SK-N-SH (cell line): ENCODE measurements around the gene ZNF682. TPM values are rescaled to one million over a fixed set of nuclear protein-coding genes. Genes with fewer than 3 reads are reported as not detected.
"Not testable (repeated sequence)": the region's sequence is repeated elsewhere in the genome, so short reads cannot be mapped to it uniquely, and the experiment has no call there.

Experiments used
- CTCF ChIA-PET: fragments of 300-600, 350-600 bp; formaldehyde crosslinking; extraction: SDS; loops from one replicate; lab custom pipeline; 2021; lab: Yijun Ruan, JAX
- POLR2A ChIA-PET: fragments of 350-600 bp; sonication (Branson Sonifier 250); formaldehyde crosslinking; extraction: SDS; loops from one replicate; lab custom pipeline; 2020; ENCODE audit warnings: antibody characterized with exemption, inconsistent platforms; lab: Yijun Ruan, JAX
- DNase-seq: peaks from one replicate; pipeline ENCODE4 v3.0.0; 2012
- H2AFZ ChIP-seq: fragments of 200-600 bp; sonication (generic); 2 replicates; pipeline ENCODE4 v1.8.1; 2016; ENCODE audit warnings: antibody characterized with exemption, mild to moderate bottlenecking, low read depth
- H3F3A ChIP-seq: fragments of 200-600 bp; sonication (generic); replicated peaks from 2 replicates; pipeline ENCODE3; 2016; ENCODE audit warnings: antibody characterized with exemption, mild to moderate bottlenecking; ENCODE audit not compliant: insufficient read depth
- H3K27ac ChIP-seq, 2 experiments: fragments of 200-500 bp in 1 of 2; fragments of 200-600 bp in 1 of 2; sonication (Bioruptor generic) in 1 of 2; sonication (generic), shearing (Covaris generic) in 1 of 2; 2 replicates each; pipeline versions ENCODE4 v1.5.1 to v1.6.1; 2014 to 2016; ENCODE audit warnings: low read depth in 2 of 2, inconsistent platforms in 1 of 2, low read length in 1 of 2, mild to moderate bottlenecking in 1 of 2, mixed read lengths in 1 of 2
- H3K27me3 ChIP-seq: fragments of 200-600 bp; sonication (generic), shearing (Covaris generic); 2 replicates; pipeline ENCODE4 v1.6.1; 2016; ENCODE audit warnings: mixed run types; ENCODE audit not compliant: insufficient read depth
- H3K36me3 ChIP-seq, 2 experiments: fragments of 200-500 bp in 1 of 2; fragments of 200-600 bp in 1 of 2; sonication (Bioruptor generic) in 1 of 2; sonication (generic) in 1 of 2; replicated peaks in 1 of 2; 2 replicates each; pipeline versions ENCODE3 to v1.5.1; 2014 to 2016; ENCODE audit warnings: low read length in 1 of 2, mild to moderate bottlenecking in 1 of 2; ENCODE audit not compliant: insufficient read depth in 2 of 2, control insufficient read depth in 1 of 2
- H3K4me1 ChIP-seq, 2 experiments: fragments of 200-500 bp in 1 of 2; fragments of 200-600 bp in 1 of 2; sonication (Bioruptor generic) in 1 of 2; sonication (generic), shearing (Covaris generic) in 1 of 2; 2 replicates each; pipeline versions ENCODE4 v1.5.1 to v1.6.1; 2014 to 2016; ENCODE audit warnings: low read depth in 1 of 2, low read length in 1 of 2, mixed run types in 1 of 2; ENCODE audit not compliant: insufficient read depth in 2 of 2, control insufficient read depth in 1 of 2
- H3K4me2 ChIP-seq: fragments of 200-600 bp; sonication (generic), shearing (Covaris generic); 2 replicates; pipeline ENCODE4 v1.6.1; 2017; ENCODE audit warnings: mixed run types
- H3K4me3 ChIP-seq, 2 experiments: fragments of 200-500 bp in 1 of 2; fragments of 200-600 bp in 1 of 2; sonication (Bioruptor generic) in 1 of 2; sonication (generic), shearing (Covaris generic) in 1 of 2; 2 replicates each; pipeline versions ENCODE4 v1.5.1 to v1.8.1; 2014 to 2016; ENCODE audit warnings: low read depth in 2 of 2, inconsistent platforms in 1 of 2, low read length in 1 of 2, mild to moderate bottlenecking in 1 of 2, mixed read lengths in 1 of 2, moderate library complexity in 1 of 2
- H3K79me2 ChIP-seq: fragments of 200-600 bp; sonication (generic); 2 replicates; pipeline ENCODE4 v1.8.1; 2017; ENCODE audit warnings: mild to moderate bottlenecking; ENCODE audit not compliant: insufficient read depth
- H3K9ac ChIP-seq: fragments of 200-600 bp; sonication (generic); 2 replicates; pipeline ENCODE4 v1.6.1; 2017; ENCODE audit warnings: mixed run types
- H3K9me2 ChIP-seq: fragments of 200-600 bp; sonication (generic); 2 replicates; pipeline ENCODE4 v1.6.1; 2017; ENCODE audit warnings: mixed run types
- H3K9me3 ChIP-seq: fragments of 200-600 bp; sonication (generic); 2 replicates; pipeline ENCODE4 v1.6.1; 2017; ENCODE audit warnings: mixed run types, mild to moderate bottlenecking, moderate library complexity
- H4K20me1 ChIP-seq: fragments of 200-600 bp; sonication (generic); 2 replicates; pipeline ENCODE4 v1.6.1; 2017; ENCODE audit warnings: mild to moderate bottlenecking, mixed run types; ENCODE audit not compliant: insufficient read depth
- CHD2 ChIP-seq: fragments of 150-350 bp; IDR thresholded peaks from 2 replicates; pipeline ENCODE4 v1.6.1; 2018; ENCODE audit warnings: low read length; ENCODE audit not compliant: partially characterized antibody
- GATA2 ChIP-seq: sonication (generic); formaldehyde crosslinking; IDR thresholded peaks from 2 replicates; pipeline ENCODE4 v1.5.0; 2020; ENCODE audit warnings: mild to moderate bottlenecking, missing genetic modification reagents
- NRF1 ChIP-seq: IDR thresholded peaks from 2 replicates; pipeline ENCODE4 v1.6.1; 2012; ENCODE audit warnings: low read depth, mild to moderate bottlenecking, low read length
- RCOR1 ChIP-seq: fragments of 150-350 bp; IDR thresholded peaks from 2 replicates; pipeline ENCODE4 v1.6.1; 2017; ENCODE audit warnings: antibody characterized with exemption, low read length
- RFX5 ChIP-seq: IDR thresholded peaks from 2 replicates; pipeline ENCODE4 v1.6.1; 2012; ENCODE audit warnings: mild to moderate bottlenecking, improper control_type of control experiment, low read length
- SMC3 ChIP-seq: IDR thresholded peaks from 2 replicates; pipeline ENCODE4 v1.6.1; 2012; ENCODE audit warnings: low read depth, low read length, improper control_type of control experiment
- TCF12 ChIP-seq: IDR thresholded peaks from 2 replicates; pipeline ENCODE4 v1.4.0; 2012
- USF2 ChIP-seq: fragments of 150-350 bp; IDR thresholded peaks from 2 replicates; pipeline ENCODE4 v1.6.1; 2017; ENCODE audit warnings: antibody characterized with exemption, low read length, low read depth, borderline replicate concordance
- ZBTB33 ChIP-seq: IDR thresholded peaks from 2 replicates; pipeline ENCODE4 v1.4.0; 2012; ENCODE audit warnings: low read depth, borderline replicate concordance
- WGBS: methylation state at CpG from one replicate; pipeline ENCODE4 v1.1.6; 2017; ENCODE audit warnings: low lambda C conversion rate; 5-methylcytosine and 5-hydroxymethylcytosine counted together
- polyA plus RNA-seq, 3 experiments: library from polyadenylated mRNA; depleted of rRNA; stranded (reverse); fragments of >200 nt; gene quantifications; 2 replicates each; pipeline ENCODE4 v1.2.3, GENCODE V29; 2012
- TF ChIP-seq, protein P1 (sequence below): IDR thresholded peaks from 2 replicates; pipeline ENCODE4 v1.4.0; 2012; ENCODE audit warnings: low read depth, borderline replicate concordance

The ZNF682 gene
- polyA plus RNA-seq, 1 of the 3 experiments (the other 2 are of a cell fraction), result 1.7 TPM

- TF ChIP-seq ZBTB33, result no peak
- TF ChIP-seq TCF12, result no peak
- no peak for TF ChIP-seq CHD2
- TF ChIP-seq RCOR1, result no peak
- TF ChIP-seq NRF1, result no peak
- TF ChIP-seq RFX5, result no peak
These were observed 27.6 kb upstream of the ZNF682 start (continued) for GRCh38 chr19:20066861-20067260.

DNA sequence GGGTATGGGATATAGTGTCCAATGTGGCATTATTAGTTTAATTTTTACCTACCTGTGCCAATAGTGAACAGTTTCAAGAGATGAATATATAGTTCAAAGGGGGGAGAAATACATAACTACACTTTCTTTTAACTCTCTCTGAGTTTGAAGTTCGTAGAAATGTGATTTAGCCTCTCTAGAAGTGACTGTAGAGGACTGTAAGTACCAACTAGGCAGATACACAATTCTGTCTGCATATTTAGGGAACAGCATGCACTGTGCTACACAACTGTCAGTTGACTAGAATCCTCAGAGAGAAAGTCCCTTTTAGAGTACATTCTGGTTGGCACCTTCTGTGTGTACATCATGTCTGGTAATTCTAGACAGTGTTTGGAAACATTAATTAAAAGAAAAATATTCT lies 21.0 kb upstream of the ZNF682 start:
- no peak overlapping the region for H3K4me2 ChIP-seq
- no peaks in the 10 kb centered on the region for H3F3A ChIP-seq
- no peak for DNase-seq
- H3K36me3 ChIP-seq, result no peaks in the 10 kb centered on the region
- CTCF ChIA-PET, result no interaction called here
- TF ChIP-seq CHD2, result no peak
- TF ChIP-seq SMC3, result no peak
- TF ChIP-seq USF2, result no peak
- TF ChIP-seq, protein P1, sequence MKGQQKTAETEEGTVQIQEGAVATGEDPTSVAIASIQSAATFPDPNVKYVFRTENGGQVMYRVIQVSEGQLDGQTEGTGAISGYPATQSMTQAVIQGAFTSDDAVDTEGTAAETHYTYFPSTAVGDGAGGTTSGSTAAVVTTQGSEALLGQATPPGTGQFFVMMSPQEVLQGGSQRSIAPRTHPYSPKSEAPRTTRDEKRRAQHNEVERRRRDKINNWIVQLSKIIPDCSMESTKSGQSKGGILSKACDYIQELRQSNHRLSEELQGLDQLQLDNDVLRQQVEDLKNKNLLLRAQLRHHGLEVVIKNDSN, result no peak
- no peak for TF ChIP-seq GATA2 (CRISPR knock-in tag)
- POLR2A ChIA-PET, result no interaction called here
- H3K9me3 ChIP-seq, result no peaks in the 10 kb centered on the region
- no peak overlapping the region for H2AFZ ChIP-seq
- no peaks in the 10 kb centered on the region for H3K79me2 ChIP-seq
- H3K27me3 ChIP-seq, result no peaks in the 10 kb centered on the region
- H3K9me2 ChIP-seq, result no peaks in the 10 kb centered on the region
- H3K9ac ChIP-seq, result no peak overlapping the region
- H3K27ac ChIP-seq, result no peak overlapping the region
- 0% methylated on average over 1 of the region's 1 CpG for WGBS
- no peak overlapping the region for H3K4me3 ChIP-seq
- no peaks in the 10 kb centered on the region for H4K20me1 ChIP-seq
- H3K4me1 ChIP-seq, result no peaks in the 10 kb centered on the region

GRCh38 chr19:20058738-20059137 lies 19.4 kb upstream of the ZNF682 start:
- not testable (repeated sequence) for H3K9ac ChIP-seq, H2AFZ ChIP-seq

More at GRCh38 chr19:20058738-20059137, 19.4 kb upstream of the ZNF682 start:
- H3K27me3 ChIP-seq, H3K4me2 ChIP-seq, H3K9me3 ChIP-seq, H3F3A ChIP-seq, H3K4me3 ChIP-seq, CTCF ChIA-PET, H3K9me2 ChIP-seq, H3K27ac ChIP-seq, H3K79me2 ChIP-seq, H3K36me3 ChIP-seq, DNase-seq, H4K20me1 ChIP-seq, POLR2A ChIA-PET, H3K4me1 ChIP-seq: not testable (repeated sequence)
